AG09309 (cell line): Measurements from ENCODE around the gene UBE2Q2.

ENCODE experiments used
- DNase-seq: peaks from one replicate; pipeline ENCODE4 v3.0.0-alpha.2; 2010; ENCODE audit warnings: low read depth
- H3K4me3 ChIP-seq: 2 replicates; pipeline ENCODE4 v1.5.1; 2011; ENCODE audit warnings: mild to moderate bottlenecking, low read depth, low read length, moderate library complexity; ENCODE audit not compliant: control insufficient read depth
- CTCF ChIP-seq: IDR thresholded peaks from 2 replicates; pipeline ENCODE4 v1.5.1; 2011; ENCODE audit warnings: mild to moderate bottlenecking, low read depth, low read length, inconsistent platforms; ENCODE audit not compliant: insufficient read depth, control insufficient read depth; ENCODE audit errors: missing control alignments

The UBE2Q2 gene

GRCh38 chr15:75817138-75817935 is 25.9 kb upstream of the UBE2Q2 start:
- no peak overlapping the region for H3K4me3 ChIP-seq
- DNase-seq = no peak
- TF ChIP-seq CTCF = no peak

GRCh38 chr15:75820206-75820605 is 23.0 kb upstream of the UBE2Q2 start:
- no peak overlapping the region for H3K4me3 ChIP-seq
- no peak for TF ChIP-seq CTCF
- DNase-seq = no peak

GRCh38 chr15:75821786-75822345 is 21.4 kb upstream of the UBE2Q2 start:
- TF ChIP-seq CTCF = no peak
- no peak for DNase-seq
- H3K4me3 ChIP-seq = no peak overlapping the region

- H3K4me3 ChIP-seq = no peak overlapping the region
- no peak for DNase-seq
- no peak for TF ChIP-seq CTCF
Measured at GRCh38 chr15:75822685-75823278, 20.5 kb upstream of the UBE2Q2 start.

GRCh38 chr15:75823860-75824613 is 19.2 kb upstream of the UBE2Q2 start:
- no peak for DNase-seq
- TF ChIP-seq CTCF = no peak
- no peak overlapping the region for H3K4me3 ChIP-seq

- DNase-seq = no peak
- TF ChIP-seq CTCF = no peak
- H3K4me3 ChIP-seq = no peak overlapping the region
Measured at GRCh38 chr15:75827691-75828090, 15.6 kb upstream of the UBE2Q2 start.
